ENCODE results near the gene YDJC. TPM values are rescaled to one million over a fixed set of nuclear protein-coding genes. Genes with fewer than 3 reads are reported as not detected.

YDJC gene
- total and polyA plus RNA-seq, 9 of the 15 experiments (the other 6 are each of a cell fraction or from before 2014, with no cell fraction given): 13.5 to 871 (median 164) TPM

DNA sequence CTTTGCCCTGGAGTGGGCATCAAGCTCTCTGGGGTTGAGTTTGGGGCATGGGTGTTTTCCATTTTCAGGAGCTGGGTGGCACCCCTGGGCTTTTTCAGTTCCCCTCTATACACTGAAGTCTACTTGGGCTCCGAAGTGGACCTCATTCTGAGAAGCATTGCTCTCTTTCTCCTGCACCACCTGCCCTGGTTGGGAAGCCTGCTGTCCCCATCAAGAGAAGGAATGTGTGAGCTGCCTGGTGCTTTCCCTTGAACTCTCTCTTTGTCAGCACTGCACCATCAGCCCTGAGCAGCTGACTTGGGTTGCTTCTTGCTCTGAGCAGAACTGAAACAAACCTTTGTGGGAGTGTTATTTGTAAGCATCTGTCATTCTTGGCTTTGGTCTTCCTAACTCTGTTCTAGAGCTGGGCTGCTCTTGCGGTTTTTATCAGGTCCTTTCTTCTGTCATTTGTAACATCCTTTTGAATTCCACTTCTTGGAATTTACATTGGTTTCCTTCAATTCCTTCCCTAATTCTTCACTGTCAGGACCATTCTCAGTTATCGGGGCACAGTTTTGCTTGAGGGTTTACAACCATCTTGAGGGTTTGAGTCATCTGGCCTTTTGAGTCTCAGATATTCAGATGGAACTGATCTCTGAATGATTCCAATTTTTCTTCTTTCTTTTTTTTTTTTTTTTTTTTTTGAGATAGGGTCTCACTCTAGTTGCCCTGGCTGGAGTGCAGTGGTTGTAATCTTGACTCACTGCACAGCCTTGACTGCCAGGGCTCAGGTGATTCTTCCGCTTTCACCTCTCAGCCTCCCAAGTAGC, 41.8 kb downstream of the YDJC start (continued):
- no peak for TF ChIP-seq IRF2 (CRISPR knock-in tag; IDR thresholded peaks at IDR 0.05)
- TF ChIP-seq MBD2 (IDR thresholded peaks at IDR 0.05; ENCODE audit: borderline replicate concordance, low read depth): no peak
- no peak for TF ChIP-seq NFYB (IDR thresholded peaks at IDR 0.05; ENCODE audit: extremely low read depth, insufficient read length)
- TF ChIP-seq ZKSCAN8 (CRISPR knock-in tag; IDR thresholded peaks at IDR 0.05): no peak
- no peak for TF ChIP-seq CCNT2 (IDR thresholded peaks at IDR 0.05; ENCODE audit: borderline replicate concordance, extremely low read depth, insufficient read length, low read depth, low read length)
- TF ChIP-seq, protein P1, sequence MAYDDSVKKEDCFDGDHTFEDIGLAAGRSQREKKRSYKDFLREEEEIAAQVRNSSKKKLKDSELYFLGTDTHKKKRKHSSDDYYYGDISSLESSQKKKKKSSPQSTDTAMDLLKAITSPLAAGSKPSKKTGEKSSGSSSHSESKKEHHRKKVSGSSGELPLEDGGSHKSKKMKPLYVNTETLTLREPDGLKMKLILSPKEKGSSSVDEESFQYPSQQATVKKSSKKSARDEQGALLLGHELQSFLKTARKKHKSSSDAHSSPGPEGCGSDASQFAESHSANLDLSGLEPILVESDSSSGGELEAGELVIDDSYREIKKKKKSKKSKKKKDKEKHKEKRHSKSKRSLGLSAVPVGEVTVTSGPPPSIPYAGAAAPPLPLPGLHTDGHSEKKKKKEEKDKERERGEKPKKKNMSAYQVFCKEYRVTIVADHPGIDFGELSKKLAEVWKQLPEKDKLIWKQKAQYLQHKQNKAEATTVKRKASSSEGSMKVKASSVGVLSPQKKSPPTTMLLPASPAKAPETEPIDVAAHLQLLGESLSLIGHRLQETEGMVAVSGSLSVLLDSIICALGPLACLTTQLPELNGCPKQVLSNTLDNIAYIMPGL (CRISPR knock-in tag; IDR thresholded peaks at IDR 0.05): no peak
- TF ChIP-seq, protein P2, sequence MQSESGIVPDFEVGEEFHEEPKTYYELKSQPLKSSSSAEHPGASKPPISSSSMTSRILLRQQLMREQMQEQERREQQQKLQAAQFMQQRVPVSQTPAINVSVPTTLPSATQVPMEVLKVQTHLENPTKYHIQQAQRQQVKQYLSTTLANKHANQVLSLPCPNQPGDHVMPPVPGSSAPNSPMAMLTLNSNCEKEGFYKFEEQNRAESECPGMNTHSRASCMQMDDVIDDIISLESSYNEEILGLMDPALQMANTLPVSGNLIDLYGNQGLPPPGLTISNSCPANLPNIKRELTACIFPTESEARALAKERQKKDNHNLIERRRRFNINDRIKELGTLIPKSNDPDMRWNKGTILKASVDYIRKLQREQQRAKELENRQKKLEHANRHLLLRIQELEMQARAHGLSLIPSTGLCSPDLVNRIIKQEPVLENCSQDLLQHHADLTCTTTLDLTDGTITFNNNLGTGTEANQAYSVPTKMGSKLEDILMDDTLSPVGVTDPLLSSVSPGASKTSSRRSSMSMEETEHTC (IDR thresholded peaks at IDR 0.05): no peak
- peak; percentile 23; the same call in 1 of the 2 replicates for TF ChIP-seq ZNF583 (CRISPR knock-in tag; IDR thresholded peaks at IDR 0.05)
- TF ChIP-seq RBM34 (IDR thresholded peaks at IDR 0.05; ENCODE audit: borderline replicate concordance, insufficient read depth, low read length): no peak
- TF ChIP-seq CHD2 (IDR thresholded peaks at IDR 0.05; ENCODE audit: low read depth, low read length): no peak
- TF ChIP-seq FOXJ3 (CRISPR knock-in tag; IDR thresholded peaks at IDR 0.05): no peak
- peak; percentile 56; the same call in 1 of the 2 replicates for TF ChIP-seq ELF4 (CRISPR knock-in tag; IDR thresholded peaks at IDR 0.05)
- TF ChIP-seq HCFC1 (IDR thresholded peaks at IDR 0.05; ENCODE audit: low read depth, low read length): no peak
- no peak for TF ChIP-seq HMG20B (CRISPR knock-in tag; IDR thresholded peaks at IDR 0.05)
- TF ChIP-seq ZNF143 (CRISPR knock-in tag; IDR thresholded peaks at IDR 0.05): no peak
- TF ChIP-seq PTTG1 (tag; IDR thresholded peaks at IDR 0.05; ENCODE audit: low read depth): no peak
- no peak for TF ChIP-seq PCBP2 (IDR thresholded peaks at IDR 0.05; ENCODE audit: low read depth, low read length, poor library complexity, severe bottlenecking)
- TF ChIP-seq E2F3 (CRISPR knock-in tag; IDR thresholded peaks at IDR 0.05): no peak
- TF ChIP-seq GABPB2 (CRISPR knock-in tag; conservative IDR thresholded peaks at IDR 0.05): no peak
- TF ChIP-seq ZNF695 (CRISPR knock-in tag; IDR thresholded peaks at IDR 0.05): no peak
- TF ChIP-seq CBX5 (IDR thresholded peaks at IDR 0.05; ENCODE audit: borderline replicate concordance, low read depth): no peak
- peak; percentile 76 for TF ChIP-seq JUN (IDR thresholded peaks at IDR 0.05; ENCODE audit: borderline replicate concordance, low read depth, low read length)
- no peak for TF ChIP-seq JUN (CRISPR knock-in tag; IDR thresholded peaks at IDR 0.05; ENCODE audit: borderline replicate concordance)
- no peak for TF ChIP-seq DPF2 (IDR thresholded peaks at IDR 0.05)
- TF ChIP-seq RBM22 (IDR thresholded peaks at IDR 0.05; ENCODE audit: low read depth, low read length, poor library complexity, severe bottlenecking): no peak
- TF ChIP-seq, protein P3, sequence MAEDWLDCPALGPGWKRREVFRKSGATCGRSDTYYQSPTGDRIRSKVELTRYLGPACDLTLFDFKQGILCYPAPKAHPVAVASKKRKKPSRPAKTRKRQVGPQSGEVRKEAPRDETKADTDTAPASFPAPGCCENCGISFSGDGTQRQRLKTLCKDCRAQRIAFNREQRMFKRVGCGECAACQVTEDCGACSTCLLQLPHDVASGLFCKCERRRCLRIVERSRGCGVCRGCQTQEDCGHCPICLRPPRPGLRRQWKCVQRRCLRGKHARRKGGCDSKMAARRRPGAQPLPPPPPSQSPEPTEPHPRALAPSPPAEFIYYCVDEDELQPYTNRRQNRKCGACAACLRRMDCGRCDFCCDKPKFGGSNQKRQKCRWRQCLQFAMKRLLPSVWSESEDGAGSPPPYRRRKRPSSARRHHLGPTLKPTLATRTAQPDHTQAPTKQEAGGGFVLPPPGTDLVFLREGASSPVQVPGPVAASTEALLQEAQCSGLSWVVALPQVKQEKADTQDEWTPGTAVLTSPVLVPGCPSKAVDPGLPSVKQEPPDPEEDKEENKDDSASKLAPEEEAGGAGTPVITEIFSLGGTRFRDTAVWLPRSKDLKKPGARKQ (CRISPR knock-in tag; IDR thresholded peaks at IDR 0.05): no peak

All from K562 (cell line).